Stimulated activated CD8-positive, alpha-beta memory T cell treated with anti-CD3 and anti-CD28 coated beads, Interleukin-7, amount 100 ng/mL, for 24 hours (primary cell): ENCODE results near the gene TNFRSF19.
"Not testable (repeated sequence)": the region's sequence is repeated elsewhere in the genome, so short reads cannot be mapped to it uniquely, and the experiment has no call there.

ENCODE experiments used
- DNase-seq: peaks from one replicate; pipeline ENCODE4 v3.0.0-alpha.2; 2020; ENCODE audit warnings: low read depth

Gene TNFRSF19, protein sequence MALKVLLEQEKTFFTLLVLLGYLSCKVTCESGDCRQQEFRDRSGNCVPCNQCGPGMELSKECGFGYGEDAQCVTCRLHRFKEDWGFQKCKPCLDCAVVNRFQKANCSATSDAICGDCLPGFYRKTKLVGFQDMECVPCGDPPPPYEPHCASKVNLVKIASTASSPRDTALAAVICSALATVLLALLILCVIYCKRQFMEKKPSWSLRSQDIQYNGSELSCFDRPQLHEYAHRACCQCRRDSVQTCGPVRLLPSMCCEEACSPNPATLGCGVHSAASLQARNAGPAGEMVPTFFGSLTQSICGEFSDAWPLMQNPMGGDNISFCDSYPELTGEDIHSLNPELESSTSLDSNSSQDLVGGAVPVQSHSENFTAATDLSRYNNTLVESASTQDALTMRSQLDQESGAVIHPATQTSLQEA

GRCh38 chr13:23570099-23570920 is at the start of gene TNFRSF19:
TNFRSF19 (plus strand) TSS chr13:23570412; CDS start chr13:23590184, 19,772 bp downstream.
- DNase-seq, result no peak

DNA sequence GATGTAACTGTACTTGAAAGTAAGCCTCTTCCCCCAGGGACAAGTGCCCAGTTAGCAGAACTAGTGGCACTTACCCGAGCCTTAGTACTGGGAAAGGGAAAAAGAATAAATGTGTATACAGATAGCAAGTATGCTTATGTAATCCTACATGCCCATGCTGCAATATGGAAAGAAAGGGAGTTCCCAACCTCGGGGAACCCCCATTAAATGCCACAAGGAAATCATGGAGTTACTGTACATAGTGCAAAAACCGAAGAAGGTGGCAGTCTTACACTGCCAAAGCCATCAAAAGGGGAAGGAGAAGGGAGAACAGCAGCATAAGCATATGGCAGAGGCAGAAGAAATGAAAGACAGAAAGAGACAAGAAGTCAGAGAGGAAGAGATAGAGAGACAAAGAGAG is 40.3 kb upstream of the TNFRSF19 start:
- DNase-seq, result not testable (repeated sequence)

- no peak for DNase-seq
Observed at GRCh38 chr13:23531446-23531845, 38.8 kb upstream of the TNFRSF19 start.

DNA sequence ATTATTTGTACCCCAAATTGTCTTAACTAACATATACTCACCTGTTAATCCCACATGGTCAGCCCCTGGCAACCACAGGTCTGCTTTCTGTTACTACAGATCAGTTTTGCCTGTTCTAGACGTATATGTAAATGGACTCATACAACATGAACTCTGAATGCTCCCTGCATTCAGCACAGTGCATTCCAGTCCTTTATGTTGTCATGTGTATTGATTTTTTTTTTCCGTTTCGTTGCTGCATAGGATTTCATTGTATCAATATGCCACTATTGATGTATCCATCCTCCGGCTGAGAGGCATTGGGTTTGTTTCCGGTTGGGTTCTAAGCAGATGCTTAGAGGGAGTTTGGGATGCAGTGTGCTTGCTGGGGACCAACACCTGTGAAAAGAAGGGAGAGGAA is 36.1 kb upstream of the TNFRSF19 start:
- no peak for DNase-seq

DNA sequence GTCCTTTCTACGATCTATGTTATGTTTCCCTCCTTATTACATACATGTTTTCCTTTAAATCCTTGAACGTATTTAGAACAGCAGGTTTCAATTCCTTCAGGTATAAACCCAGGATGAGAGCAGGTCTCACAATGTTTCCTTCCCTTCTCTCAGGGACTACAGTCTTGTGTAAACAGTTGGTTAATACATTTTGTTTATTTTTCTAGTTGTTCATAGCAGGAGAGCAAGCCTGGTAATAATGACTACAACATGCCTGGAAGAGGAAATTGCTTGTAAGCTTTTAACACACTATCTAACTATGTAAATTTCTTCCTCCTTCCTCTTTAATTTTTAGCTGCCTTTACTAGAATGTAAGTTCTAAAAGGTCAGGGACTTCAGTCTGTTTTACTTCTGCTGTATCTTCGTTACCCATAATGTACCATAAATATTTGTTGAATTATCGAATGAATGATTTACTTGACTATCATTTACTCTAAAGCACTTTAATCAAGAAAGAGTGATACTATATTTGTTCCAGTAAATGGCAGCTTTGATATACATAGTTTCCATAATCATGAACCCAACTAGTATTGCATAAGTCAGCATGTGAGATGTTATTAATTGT is 28.9 kb upstream of the TNFRSF19 start:
- no peak for DNase-seq

DNA sequence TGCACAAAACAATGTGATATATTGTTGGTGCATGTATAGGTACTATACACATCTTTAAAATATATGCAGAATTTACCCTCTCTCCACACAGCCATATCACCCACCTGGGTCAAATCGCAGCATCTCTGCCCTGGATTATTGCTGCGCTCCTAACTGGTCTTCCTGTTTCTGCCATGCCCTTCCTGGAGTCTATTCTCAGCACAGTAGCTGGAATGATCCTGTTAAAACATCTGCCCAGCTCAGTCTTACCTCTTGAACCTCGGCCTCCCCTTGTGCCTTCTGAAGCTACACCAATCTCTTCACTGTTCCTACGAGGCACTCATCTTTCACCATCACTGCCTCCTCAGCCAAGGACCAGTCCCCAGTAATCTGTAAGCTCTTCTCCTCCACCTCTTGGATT is 25.5 kb upstream of the TNFRSF19 start:
- no peak for DNase-seq

- no peak for DNase-seq
Observed at GRCh38 chr13:23547000-23547590, 23.1 kb upstream of the TNFRSF19 start.

- DNase-seq, result no peak
Observed at GRCh38 chr13:23549724-23550123, 20.5 kb upstream of the TNFRSF19 start.

DNA sequence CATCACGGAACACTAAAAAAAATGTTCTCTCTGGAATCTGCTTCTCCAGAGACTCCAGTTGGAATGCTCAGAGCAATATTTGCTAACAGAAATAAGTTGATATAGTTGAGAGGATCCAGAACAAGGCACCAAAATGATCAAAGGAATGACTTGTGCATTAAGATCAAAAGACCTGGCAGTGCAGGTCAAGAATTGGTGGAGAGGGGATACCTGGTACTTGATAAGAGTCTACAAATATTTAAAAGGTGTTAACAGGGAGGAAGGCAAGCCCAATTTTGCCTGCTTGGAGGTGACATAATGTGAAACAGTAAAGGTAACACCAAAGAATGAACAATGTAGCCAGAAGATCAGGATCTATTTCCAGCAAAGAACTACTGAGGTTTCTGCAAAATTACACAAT is 20.0 kb upstream of the TNFRSF19 start:
- no peak for DNase-seq

DNA sequence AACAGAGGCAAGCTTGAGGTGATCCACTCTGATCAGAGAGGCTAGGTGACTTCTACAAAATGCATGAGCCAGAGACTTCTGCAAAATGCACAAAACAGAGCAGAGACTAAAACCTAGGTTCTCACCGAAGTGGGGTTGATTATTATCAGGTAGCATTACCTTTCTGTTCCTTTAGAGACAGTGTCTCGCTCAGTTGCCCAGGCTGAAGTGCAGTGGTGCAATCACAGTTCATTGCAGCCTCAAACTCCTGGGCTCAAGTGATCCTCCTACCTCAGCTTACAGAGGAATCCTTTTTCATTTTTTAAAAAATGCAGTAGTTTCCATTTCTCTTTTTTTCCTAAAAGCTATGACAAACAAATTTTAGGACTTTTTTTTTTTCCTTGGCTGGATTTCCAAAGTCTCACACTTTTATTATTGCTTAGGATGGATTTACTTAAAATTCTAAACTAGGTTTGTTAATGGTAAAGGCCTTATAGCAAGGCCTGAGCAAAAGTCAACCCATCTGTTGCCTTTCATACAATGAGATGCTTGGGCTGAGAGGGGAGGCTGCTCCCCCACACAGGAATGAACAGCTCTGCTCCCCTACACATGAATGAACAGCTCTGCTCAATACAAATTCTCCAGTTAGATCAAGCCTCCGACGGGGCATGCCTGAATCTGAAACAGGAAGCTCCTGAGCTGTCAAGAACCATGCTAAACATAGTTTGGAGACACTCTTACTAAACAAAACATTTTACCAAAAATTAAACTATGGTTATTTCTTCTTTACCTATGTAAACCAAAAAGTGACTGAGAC is 18.8 kb upstream of the TNFRSF19 start:
- DNase-seq, result no peak

DNA sequence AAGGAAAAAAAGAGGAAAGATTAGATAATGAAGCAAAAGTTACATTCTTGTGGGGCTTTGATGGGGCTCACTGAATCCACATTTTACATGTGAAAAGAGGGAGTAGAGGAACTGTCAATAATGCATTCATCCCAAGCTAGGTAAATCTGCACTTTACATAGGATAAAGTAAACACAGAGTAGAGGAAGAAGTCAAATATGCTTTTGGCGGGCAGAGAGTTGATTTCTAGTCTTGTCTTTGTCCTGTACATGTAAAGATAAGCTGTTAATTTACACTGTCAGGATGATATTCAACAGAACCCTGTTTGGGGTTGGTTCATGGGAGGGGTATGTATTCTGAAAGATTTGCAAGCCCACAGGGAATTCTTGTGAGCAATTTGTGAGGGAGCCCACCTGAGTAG is 18.0 kb upstream of the TNFRSF19 start:
- DNase-seq, result no peak

GRCh38 chr13:23552661-23553060 is 17.6 kb upstream of the TNFRSF19 start:
- DNase-seq, result no peak

DNA sequence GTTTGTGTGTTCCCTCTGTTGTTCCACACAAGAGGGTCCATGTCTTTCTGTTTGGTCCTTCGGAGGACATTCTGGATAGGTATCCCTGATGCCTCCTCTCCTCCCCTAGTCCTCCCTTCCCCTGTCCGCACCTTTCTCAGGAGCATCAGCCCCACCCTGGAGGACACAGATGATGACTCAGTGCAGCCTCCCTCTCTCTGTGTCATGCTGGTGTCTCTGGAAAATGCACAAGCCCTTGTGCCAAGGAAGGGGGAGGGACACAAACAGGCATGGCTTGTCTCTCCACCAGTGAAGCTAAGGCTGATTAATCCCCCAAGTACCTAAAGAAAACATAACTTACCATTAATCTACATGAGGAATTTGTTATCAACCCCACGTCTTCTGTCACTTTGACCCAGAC is 16.2 kb upstream of the TNFRSF19 start:
- DNase-seq, result no peak

DNA sequence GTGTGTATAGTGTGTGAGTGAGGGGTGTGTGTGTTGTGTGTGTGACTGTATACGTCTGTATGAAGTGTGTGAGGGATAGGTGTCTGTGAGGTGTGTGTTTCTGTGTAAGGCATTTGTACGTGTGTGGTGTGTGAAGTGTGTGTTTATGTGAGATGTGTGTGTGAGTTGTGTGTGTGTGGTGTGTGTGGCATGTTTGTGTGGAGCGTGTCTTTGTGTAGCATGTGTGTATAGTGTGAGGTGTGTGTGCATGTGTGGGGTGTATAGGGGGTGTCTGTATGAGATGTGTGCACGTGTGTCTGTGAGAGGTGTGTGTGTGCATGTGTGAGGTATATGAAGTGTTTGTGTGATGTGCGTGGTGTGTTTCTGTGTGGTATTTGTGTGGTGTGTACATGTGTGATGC is 13.2 kb upstream of the TNFRSF19 start:
- no peak for DNase-seq

DNA sequence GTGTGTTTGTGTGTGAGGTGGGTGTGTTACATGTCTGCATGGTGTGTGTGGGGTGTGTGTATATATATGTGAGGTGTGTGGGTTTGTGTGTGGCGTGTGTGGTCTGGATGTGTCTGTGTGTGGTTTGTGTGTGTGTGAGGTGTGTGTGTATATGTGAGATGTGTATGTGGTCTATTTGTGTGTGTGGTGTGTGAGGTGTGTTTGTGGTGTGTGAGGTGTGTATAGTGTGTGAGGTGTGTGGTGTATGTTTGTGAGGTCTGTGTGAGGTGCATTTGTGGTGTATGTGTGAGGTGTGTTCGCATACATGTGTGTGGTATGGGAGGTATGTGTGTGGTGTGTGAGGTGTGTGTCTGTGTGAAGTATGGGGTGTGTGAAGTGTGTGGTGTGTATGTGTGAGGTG is 12.5 kb upstream of the TNFRSF19 start:
- DNase-seq, result no peak

GRCh38 chr13:23558675-23559536 is 11.3 kb upstream of the TNFRSF19 start:
- DNase-seq, result no peak

- no peak for DNase-seq
Observed at GRCh38 chr13:23560571-23561089, 9.6 kb upstream of the TNFRSF19 start.

DNA sequence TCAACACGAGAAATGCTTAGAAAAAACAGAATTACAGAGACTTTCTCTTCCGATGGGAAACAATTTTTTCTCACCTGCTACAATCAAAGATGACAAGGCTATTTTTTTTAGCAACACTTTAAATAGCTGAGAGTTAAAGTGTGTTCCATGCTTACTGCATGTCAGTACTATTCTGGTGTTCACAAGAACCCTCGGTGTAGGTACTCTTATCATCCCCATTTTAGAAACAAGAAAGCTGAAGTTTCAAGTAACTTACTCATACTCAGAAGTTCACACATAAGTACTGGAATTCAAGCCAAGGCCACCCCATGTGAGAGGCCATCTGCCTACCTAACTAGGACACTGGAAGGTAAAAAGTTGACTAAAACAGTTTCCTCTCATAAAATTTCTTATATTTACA is 9.0 kb upstream of the TNFRSF19 start:
- DNase-seq, result no peak

DNA sequence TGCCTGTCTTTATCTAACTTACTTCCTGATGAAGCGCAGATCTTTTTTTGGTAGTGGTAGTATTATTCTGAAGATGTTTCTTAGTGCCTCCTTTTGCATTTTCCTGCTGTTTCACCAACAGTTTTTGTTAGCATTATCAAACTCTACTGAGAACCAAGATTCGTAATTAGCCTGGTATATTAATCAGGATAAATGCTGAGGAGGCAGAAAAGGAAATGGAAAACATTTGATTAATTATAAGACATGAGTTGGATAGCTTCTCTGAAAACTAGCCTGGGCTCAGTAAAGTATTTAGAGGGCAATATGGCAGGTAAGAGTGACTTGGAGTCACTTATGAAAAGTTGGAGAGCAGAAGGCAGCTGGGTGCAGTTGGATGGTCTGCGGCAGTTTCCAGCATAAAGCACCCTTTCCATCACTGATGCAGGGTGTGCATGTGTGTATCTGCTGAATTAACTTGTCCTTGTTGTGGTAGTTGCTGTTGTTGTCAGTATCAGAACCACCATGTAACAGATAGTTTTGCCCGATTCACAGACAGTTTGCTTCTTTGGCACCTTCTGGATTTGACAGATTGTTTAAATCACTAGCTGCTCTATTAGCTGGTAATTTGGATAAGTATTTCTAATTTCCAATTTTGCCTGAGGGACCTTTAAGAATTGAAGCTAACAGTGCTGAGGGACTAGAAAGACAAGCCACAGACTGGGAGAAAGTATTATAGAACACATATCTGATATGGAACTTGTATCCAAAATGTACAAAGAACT is 6.9 kb upstream of the TNFRSF19 start:
- DNase-seq, result no peak
